AML-193 (cell line): Measurements from ENCODE around the gene SEMA7A.

Experiments used
- DNase-seq, 2 experiments: peaks; one replicate each; lab custom pipeline; 2025; lab: John Stamatoyannopoulos, UW

The SEMA7A gene

DNA sequence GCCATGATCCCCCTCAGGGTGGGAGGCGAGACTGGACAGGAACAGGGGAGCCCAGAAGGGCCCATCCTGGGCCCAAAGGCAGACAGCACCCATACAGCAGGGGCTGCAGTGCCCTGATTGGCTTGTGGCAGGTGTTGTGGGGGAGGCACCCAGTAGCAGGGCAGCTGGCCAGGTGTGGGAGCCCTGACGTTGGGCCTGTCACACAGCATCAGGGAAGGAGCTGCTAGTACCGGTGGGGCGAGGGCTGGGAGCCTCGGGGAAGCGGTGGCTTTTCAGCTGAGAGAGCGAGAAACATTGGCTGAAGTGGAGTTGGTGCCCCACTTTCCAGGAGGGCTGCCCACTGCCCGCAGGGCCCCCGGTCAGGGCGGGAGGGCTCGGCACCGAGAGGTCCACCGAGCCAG is 46.6 kb downstream of the SEMA7A start:
- DNase-seq = no peak

GRCh38 chr15:74386496-74387140 is 47.1 kb downstream of the SEMA7A start:
- DNase-seq = no peak

DNA sequence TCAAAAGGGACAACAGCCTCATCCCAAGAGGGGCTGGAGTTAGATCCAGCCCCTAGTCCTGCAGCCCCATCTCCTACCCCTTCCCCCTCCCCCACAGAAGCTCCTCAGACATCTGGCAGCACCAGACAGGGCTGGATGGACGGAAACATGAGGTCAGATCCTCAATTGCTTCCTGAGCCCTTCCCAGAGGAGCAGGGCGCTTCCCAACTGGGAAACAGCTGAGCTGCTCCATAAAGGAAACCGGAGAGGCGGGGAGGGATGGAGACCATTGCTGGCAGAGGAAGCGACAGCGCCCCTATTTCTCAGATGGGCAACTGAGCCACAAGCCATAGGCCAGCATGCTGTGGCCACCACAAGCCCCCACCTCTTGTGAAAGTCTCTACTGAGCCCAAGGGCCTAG is 48.0 kb downstream of the SEMA7A start:
- no peak for DNase-seq

GRCh38 chr15:74384881-74385643 is 48.7 kb downstream of the SEMA7A start:
- DNase-seq = no peak

DNA sequence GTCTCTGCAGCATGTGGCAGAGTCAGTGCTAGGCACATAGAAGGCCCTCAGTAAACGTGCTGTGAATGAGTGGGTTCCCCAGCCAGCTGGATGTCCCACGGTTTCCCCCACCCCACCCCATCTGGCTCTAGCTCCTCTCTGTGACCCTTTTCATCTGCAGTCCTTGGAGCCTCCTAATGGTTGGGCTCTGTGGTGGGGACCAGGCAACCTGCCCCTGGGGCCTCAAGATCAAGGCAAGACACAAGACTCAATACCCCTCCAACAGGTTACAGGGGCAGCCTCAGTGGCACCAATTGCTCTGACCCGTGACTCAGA is 49.2 kb downstream of the SEMA7A start:
- no peak for DNase-seq

- no peak for DNase-seq
Measured at GRCh38 chr15:74383695-74384565, 49.8 kb downstream of the SEMA7A start.

DNA sequence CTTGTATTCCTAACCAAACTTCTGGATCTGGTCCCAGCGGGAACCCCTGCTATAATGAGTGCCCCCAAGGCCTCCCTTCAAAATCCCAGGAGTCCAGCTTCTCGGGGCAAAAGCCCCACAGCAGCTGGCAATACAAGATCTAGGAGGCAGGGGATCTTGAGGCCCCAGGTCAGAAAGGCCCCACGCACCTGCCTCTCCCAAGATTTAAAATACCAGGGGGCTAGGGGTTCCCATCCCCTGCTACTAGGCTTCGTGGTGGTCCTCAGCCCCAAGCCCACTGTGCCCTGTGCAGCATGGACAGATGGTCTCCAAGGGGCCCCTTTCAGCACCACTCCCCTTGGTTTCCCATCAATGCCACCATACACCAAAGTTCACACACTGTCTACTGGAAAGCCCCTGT is 50.5 kb downstream of the SEMA7A start:
- no peak for DNase-seq

DNA sequence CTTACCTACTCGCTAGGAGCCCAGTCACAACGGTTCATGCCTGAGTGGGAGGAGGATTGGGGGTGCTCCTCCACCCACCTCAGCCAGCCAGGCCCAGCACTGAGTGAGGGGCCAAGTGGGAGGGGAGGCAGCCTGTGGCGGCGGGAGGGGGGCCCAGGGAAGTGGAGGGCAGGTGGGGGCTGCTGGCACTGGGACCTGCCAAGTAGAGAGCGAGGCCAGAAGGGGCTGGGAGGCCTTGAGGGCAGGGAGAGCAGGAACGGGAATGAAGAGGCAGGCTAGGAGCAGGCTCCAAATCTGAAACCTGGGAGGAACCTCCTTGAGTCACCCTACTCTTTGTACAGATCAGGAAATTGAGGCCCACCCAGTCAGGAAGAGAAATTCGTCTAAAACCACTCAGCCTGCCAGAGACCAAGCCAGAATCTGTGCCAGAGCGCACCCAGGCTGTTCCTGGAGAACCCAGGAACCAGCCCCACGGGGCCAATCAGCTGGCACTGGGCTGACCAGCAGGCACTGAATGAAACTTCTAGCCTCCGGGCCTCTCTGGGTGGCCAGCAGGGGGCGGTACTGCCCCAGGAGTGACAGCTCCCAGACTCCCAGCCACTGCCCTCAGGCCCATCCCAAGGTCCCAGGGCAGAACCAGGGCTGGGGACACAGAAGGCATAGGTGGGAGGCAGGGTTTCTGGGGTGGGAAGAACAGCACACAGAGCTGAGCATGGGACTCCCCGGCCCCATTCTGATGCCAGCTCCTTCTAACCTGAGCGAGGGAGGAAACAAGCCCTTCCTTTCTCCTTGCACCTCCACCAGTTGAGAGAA is 51.5 kb downstream of the SEMA7A start:
- peak; percentile 61 for DNase-seq

GRCh38 chr15:74381481-74381880 is 52.3 kb downstream of the SEMA7A start:
- DNase-seq = no peak

- DNase-seq = no peak
Measured at GRCh38 chr15:74381190-74381453, 52.6 kb downstream of the SEMA7A start.

DNA sequence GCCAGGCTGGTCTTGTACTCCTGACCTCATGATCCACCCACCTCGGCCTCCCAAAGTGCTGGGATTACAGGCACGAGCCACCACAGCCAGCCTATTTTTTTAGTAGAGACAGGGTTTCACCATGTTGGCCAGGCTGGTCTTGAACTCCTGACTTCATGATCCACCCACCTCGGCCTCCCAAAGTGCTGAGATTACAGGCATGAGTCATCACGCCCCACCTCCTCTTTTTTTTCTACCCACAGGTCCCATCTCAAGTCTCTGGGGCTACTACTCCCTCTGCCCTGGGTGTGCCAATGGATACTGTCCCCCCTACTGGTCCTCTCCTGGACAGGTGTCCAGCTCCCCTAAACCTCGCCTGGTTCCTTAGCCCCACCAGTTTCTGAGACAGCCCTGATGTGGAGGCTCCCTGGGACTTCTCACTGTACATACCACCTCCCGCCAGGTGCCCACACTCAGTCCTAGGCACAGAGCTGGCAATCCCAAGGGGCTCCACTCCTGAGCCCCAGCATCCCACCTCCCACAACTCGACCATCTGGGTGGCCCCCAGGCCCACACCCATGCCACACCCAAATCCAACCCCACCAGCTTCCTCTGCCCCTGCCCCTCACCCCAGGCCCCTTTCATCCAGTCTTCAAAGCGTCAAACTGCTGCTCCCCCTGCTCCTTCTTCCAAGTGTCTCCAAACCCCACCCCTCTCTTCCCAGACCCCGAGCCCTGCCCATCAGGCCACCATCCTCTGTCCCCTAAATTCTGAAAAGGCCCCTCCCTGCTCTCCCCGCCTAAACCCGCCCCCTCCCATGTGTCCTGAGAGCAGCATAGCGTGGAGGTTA is 53.2 kb downstream of the SEMA7A start:
- no peak for DNase-seq

- no peak for DNase-seq
Measured at GRCh38 chr15:74378848-74379247, 54.9 kb downstream of the SEMA7A start.

DNA sequence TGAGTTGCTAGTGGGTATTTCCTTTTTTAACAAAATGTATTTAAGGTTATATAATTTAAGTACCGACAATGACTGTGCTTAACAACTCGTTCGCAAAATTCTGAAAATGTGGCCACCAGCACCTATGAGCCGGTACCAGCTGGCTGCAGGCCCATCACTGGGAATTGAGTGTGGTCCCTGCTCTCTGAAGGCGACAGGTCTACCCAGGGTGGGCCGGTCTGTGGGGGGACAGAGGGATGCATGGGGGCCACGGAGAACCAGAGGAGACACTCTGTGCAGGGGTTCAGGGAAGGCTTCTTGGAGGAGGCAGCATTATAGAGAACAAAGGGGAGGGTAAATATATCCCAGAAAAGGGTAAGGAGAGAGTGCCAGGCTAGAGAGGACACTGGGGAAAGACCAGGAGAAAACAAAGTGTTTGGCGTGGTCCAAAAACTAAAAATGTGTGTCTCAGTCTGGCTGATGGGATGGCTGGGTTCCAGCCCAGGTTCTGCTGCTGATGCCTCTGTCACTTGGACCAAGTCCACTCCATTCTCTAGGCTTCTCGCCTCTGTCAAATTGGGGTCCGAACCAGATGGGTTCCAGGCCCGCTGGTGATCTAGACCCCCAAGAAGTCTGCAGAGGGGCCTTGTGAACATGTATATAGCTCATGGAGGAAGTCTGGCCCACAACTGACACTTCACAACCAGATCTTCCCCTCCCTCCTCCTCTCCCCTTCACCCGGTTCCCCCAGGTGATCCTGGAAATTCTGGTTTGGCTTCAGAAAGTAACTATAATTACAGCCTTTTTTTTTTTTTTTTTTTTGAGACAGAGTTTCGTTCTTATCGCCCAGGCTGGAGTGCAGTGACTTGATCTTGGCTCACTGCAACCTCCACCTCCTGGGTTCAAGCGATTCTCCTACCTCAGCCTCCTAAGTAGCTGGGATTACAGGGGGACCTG is 55.7 kb downstream of the SEMA7A start:
- no peak for DNase-seq

GRCh38 chr15:74376825-74377581 is 56.8 kb downstream of the SEMA7A start:
- no peak for DNase-seq

GRCh38 chr15:74376226-74376625 is 57.5 kb downstream of the SEMA7A start:
- DNase-seq = no peak

GRCh38 chr15:74375303-74375693 is 58.5 kb downstream of the SEMA7A start:
- DNase-seq = peak; percentile 70 to 75

DNA sequence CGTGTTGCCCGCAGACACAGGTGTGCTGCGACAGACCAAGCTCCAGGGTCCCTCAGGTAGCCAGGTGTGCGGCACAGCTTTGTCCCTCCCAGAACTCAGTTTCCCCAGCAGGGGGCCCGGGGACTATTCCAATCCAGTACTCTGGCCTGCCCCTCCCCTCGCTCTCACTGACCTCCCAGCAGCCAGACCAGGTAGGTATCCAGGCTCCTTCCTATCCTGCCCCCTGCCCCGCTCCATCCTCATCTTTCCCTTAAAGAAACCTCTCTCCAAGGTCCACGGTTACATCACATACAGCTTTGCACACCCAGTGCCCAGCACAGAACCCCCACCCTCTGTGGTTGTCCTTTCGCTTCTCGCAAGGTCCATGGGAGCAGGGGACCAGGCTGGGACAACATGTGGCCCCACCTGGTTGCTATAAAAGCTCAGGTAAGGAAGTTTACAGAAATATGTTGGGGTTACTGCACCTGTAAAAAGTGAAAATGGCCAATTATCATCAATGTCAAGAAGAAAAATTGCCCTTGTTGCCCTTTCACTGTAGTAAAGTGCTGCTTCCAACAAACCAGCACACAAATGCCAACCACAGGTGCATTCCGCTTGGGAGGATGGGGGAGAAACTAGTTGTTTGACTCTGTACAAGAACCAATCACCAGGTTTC is 59.0 kb downstream of the SEMA7A start:
- no peak for DNase-seq

- DNase-seq = peak; percentile 63 to 70
Measured at GRCh38 chr15:74373731-74374647, 59.8 kb downstream of the SEMA7A start.
